ENCODE measurements around the gene EXOC3L2.
"Not testable (repeated sequence)": the region's sequence is repeated elsewhere in the genome, so short reads cannot be mapped to it uniquely, and the experiment has no call there.

EXOC3L2 gene

GRCh38 chr19:45245334-45245787 is at the start of gene EXOC3L2:
EXOC3L2 (minus strand) TSS chr19:45245407; CDS start chr19:45239045, 6,362 bp downstream.
- DNase-seq (ENCODE audit: low read depth), result no peak

GRCh38 chr19:45294291-45295029 is 49.3 kb upstream of the EXOC3L2 start:
- no peak for DNase-seq (ENCODE audit: low read depth)

GRCh38 chr19:45293682-45294081 is 48.5 kb upstream of the EXOC3L2 start:
- DNase-seq (ENCODE audit: low read depth), result no peak

GRCh38 chr19:45291834-45292233 is 46.6 kb upstream of the EXOC3L2 start:
- no peak for DNase-seq (ENCODE audit: low read depth)

- DNase-seq (ENCODE audit: low read depth), result no peak
Measured at GRCh38 chr19:45290381-45290931, 45.2 kb upstream of the EXOC3L2 start.

GRCh38 chr19:45283443-45284033 is 38.3 kb upstream of the EXOC3L2 start:
- no peak for DNase-seq (ENCODE audit: low read depth)

- DNase-seq (ENCODE audit: low read depth), result no peak
Measured at GRCh38 chr19:45280471-45280961, 35.3 kb upstream of the EXOC3L2 start.

GRCh38 chr19:45279587-45280192 is 34.5 kb upstream of the EXOC3L2 start:
- no peak for DNase-seq (ENCODE audit: low read depth)

- DNase-seq (ENCODE audit: low read depth), result no peak
Measured at GRCh38 chr19:45278087-45278486, 32.9 kb upstream of the EXOC3L2 start.

- DNase-seq (ENCODE audit: low read depth), result no peak
Measured at GRCh38 chr19:45276284-45276687, 31.1 kb upstream of the EXOC3L2 start.

- DNase-seq (ENCODE audit: low read depth), result no peak
Measured at GRCh38 chr19:45275370-45275971, 30.3 kb upstream of the EXOC3L2 start.

GRCh38 chr19:45273521-45273855 is 28.3 kb upstream of the EXOC3L2 start:
- no peak for DNase-seq (ENCODE audit: low read depth)

- DNase-seq (ENCODE audit: low read depth), result no peak
Measured at GRCh38 chr19:45271735-45272108, 26.5 kb upstream of the EXOC3L2 start.

- no peak for DNase-seq (ENCODE audit: low read depth)
Measured at GRCh38 chr19:45271098-45271734, 26.0 kb upstream of the EXOC3L2 start.

- DNase-seq (ENCODE audit: low read depth), result not testable (repeated sequence)
Measured at GRCh38 chr19:45269939-45270338, 24.7 kb upstream of the EXOC3L2 start.

- no peak for DNase-seq (ENCODE audit: low read depth)
Measured at GRCh38 chr19:45267296-45267695, 22.1 kb upstream of the EXOC3L2 start.

- DNase-seq (ENCODE audit: low read depth), result no peak
Measured at GRCh38 chr19:45265375-45265774, 20.2 kb upstream of the EXOC3L2 start.

- DNase-seq (ENCODE audit: low read depth), result no peak
Measured at GRCh38 chr19:45264781-45265317, 19.6 kb upstream of the EXOC3L2 start.

GRCh38 chr19:45263013-45263412 is 17.8 kb upstream of the EXOC3L2 start:
- DNase-seq (ENCODE audit: low read depth), result no peak

GRCh38 chr19:45262570-45262969 is 17.4 kb upstream of the EXOC3L2 start:
- no peak for DNase-seq (ENCODE audit: low read depth)

GRCh38 chr19:45258862-45259261 is 13.7 kb upstream of the EXOC3L2 start:
- no peak for DNase-seq (ENCODE audit: low read depth)

- DNase-seq (ENCODE audit: low read depth), result no peak
Measured at GRCh38 chr19:45256836-45257235, 11.6 kb upstream of the EXOC3L2 start.

Measured in stimulated activated CD4-positive, alpha-beta T cell treated with anti-CD3 and anti-CD28 coated beads, Interleukin-2, amount 100 ng/mL, for 4 hours (primary cell).